ENCODE results near the gene PSENEN.
A peak's percentile ranks its signal among the peaks of the same experiment; 100 is the strongest.
"Not testable (repeated sequence)": the region's sequence is repeated elsewhere in the genome, so short reads cannot be mapped to it uniquely, and the experiment has no call there.

PSENEN gene

DNA sequence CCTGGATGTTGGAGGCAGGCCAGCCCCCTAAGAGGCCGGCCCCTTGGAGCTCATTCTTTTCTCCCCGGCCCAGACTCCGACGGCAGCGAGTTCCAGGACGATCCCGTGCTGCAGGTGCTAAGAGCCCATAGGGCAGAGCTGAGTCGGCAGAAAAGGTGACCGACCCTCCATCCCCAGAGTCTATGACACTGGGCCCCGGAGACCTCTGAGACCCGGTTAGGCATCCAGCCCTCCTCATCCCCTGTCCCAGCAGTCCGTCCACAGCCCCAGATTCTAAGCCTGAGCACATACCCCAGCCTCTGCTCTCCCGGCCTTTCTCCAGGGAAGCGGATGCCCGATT lies 22.6 kb downstream of the PSENEN start:
- TF ChIP-seq, protein P1, sequence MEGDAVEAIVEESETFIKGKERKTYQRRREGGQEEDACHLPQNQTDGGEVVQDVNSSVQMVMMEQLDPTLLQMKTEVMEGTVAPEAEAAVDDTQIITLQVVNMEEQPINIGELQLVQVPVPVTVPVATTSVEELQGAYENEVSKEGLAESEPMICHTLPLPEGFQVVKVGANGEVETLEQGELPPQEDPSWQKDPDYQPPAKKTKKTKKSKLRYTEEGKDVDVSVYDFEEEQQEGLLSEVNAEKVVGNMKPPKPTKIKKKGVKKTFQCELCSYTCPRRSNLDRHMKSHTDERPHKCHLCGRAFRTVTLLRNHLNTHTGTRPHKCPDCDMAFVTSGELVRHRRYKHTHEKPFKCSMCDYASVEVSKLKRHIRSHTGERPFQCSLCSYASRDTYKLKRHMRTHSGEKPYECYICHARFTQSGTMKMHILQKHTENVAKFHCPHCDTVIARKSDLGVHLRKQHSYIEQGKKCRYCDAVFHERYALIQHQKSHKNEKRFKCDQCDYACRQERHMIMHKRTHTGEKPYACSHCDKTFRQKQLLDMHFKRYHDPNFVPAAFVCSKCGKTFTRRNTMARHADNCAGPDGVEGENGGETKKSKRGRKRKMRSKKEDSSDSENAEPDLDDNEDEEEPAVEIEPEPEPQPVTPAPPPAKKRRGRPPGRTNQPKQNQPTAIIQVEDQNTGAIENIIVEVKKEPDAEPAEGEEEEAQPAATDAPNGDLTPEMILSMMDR (IDR thresholded peaks at IDR 0.05; ENCODE audit: insufficient read depth, low read length, poor library complexity, severe bottlenecking): no peak
- Histone ChIP-seq H3K27me3 (replicated peaks; ENCODE audit: control insufficient read depth, insufficient read depth, low read length) (no peaks in the 10 kb centered on the region), H3K36me3 (ENCODE audit: control insufficient read depth, insufficient read depth, low read length) (peaks cover 11% of the 10 kb centered on the region), H3K4me3 (replicated peaks; ENCODE audit: low read depth, low read length) (no peak overlapping the region)
- no peak for DNase-seq (ENCODE audit: extremely low read depth, insufficient read length)

DNA sequence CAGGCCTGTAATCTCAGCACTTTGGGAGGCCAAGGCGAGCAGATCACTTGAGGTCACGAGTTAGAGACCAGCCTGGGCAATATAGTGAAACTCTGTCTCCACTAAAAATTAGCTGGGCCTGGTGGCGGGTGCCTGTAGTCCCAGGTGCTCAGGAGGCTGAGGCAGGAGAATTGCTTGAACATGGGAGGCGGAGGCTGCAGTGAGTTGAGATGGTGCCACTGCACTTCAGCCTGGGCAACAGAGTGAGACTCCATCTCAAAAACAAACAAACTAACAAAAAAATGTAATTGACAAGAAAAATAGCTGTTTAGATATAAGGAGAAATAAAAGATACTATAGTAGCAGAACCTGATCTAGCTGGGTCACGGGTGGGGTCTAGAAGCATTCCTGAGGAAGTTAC lies 26.9 kb downstream of the PSENEN start:
- H3K36me3 ChIP-seq (ENCODE audit: control insufficient read depth, insufficient read depth, low read length); H3K4me3 ChIP-seq (replicated peaks; ENCODE audit: low read depth, low read length); H3K27me3 ChIP-seq (replicated peaks; ENCODE audit: control insufficient read depth, insufficient read depth, low read length); DNase-seq (ENCODE audit: extremely low read depth, insufficient read length): not testable (repeated sequence)

DNA sequence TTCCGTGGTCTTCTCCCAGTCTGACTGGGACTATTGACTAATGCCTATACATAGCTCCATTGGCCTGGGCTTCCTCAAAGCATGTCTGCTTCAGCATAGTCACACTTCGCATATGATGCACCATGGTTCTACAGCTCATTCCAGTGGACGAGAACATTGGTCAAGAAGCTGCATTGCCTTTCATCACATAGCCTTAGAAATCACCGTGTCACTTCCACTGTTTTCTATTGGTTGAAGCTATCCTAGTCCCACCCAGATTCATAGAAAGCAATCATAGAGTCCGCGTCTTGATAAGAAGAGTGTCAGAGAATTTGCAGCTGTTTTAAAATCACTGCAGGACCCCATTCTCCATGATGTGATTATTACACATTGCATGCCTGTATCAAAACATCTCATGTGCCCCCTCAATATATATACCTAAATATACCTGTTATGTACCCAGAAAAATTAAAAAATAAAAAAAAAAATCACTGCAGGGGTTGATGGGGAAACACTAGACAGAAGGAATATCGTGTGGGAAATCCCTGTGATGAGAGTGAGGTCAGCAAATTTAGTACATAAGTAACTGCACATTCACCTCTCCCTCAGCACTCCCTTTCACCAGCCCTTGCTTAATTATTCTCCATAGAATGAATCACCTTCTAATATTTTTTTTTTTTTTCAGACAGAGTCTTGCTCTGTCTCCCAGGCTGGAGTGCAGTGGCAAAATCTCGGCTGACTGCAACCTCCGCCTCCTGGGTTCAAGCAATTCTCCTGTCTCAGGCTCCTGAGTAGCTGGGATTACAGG lies 27.8 kb downstream of the PSENEN start:
- DNase-seq (ENCODE audit: extremely low read depth, insufficient read length): no peak
- Histone ChIP-seq H3K4me3 (replicated peaks; ENCODE audit: low read depth, low read length) (no peak overlapping the region), H3K27me3 (replicated peaks; ENCODE audit: control insufficient read depth, insufficient read depth, low read length) (no peaks in the 10 kb centered on the region), H3K36me3 (ENCODE audit: control insufficient read depth, insufficient read depth, low read length) (peaks cover 3% of the 10 kb centered on the region)
- TF ChIP-seq, protein P1 (IDR thresholded peaks at IDR 0.05; ENCODE audit: insufficient read depth, low read length, poor library complexity, severe bottlenecking): no peak

DNA sequence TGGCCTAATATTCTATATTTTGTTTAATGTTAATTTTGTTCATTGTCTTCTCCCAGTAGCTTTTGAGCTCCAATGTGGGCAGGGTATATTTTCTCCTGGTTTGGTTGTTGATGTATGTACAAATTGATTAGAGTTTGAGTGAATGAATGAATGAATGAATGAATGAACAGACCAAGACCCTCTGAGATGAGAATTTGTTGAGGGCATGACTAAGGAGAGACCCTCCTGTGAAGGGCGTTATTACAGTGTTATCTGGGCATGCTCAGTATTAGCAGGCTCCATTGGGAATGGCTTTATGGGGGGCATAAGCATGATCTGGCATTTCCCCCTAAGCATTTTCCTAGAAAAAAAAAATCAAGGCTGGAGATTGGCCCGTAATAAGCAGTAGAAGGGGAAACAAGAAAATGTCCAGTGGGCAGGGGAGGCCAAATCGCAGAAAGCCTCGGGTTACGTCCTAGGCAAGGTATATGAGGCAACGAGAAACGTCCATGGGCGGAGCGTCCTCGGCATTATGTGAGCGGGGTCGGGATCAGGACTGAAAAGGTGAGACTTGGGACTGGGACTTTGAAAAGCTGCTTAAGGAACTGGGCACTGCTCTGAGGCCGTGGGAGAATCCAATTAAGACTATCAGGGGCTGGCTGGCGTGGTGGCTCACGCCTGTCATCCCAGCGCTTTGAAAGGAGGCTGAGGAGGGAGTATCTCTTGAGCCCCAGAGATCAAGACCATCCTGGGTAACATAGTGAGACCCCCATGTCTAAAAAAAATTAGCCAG lies 29.0 kb downstream of the PSENEN start:
- Histone ChIP-seq H3K36me3 (ENCODE audit: control insufficient read depth, insufficient read depth, low read length) (no peaks in the 10 kb centered on the region; the same call in 1 of the 2 replicates), H3K27me3 (replicated peaks; ENCODE audit: control insufficient read depth, insufficient read depth, low read length) (no peaks in the 10 kb centered on the region), H3K4me3 (replicated peaks; ENCODE audit: low read depth, low read length) (peak overlapping the region; percentile 45)
- DNase-seq (ENCODE audit: extremely low read depth, insufficient read length): no peak
- TF ChIP-seq, protein P1 (IDR thresholded peaks at IDR 0.05; ENCODE audit: insufficient read depth, low read length, poor library complexity, severe bottlenecking): no peak

DNA sequence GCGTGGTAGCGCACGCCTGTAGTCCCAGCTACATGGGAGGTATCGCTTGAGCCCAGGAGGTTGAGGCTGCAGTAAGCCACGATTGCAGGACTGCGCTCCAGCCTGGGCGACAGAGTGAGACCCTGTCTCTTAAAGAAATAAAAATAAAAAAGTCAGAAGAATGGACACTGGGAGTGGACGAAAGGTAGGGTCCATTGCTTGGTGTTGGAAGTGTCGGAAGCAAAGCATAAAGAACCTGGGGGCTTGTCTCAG lies 29.5 kb downstream of the PSENEN start:
- H3K4me3 ChIP-seq (replicated peaks; ENCODE audit: low read depth, low read length): peak overlapping the region; percentile 45
- DNase-seq (ENCODE audit: extremely low read depth, insufficient read length): no peak

More for the DNA sequence above, 29.5 kb downstream of the PSENEN start:
- no peaks in the 10 kb centered on the region; the same call in 1 of the 2 replicates for H3K36me3 ChIP-seq (ENCODE audit: control insufficient read depth, insufficient read depth, low read length)
- TF ChIP-seq, protein P1 (IDR thresholded peaks at IDR 0.05; ENCODE audit: insufficient read depth, low read length, poor library complexity, severe bottlenecking): no peak
- no peaks in the 10 kb centered on the region for H3K27me3 ChIP-seq (replicated peaks; ENCODE audit: control insufficient read depth, insufficient read depth, low read length)
